Transverse colon (tissue), 4 donors: ENCODE results near the gene NXPE3.

ENCODE experiments used
- CTCF ChIP-seq, 5 experiments: fragments of 200-600 bp in 3 of 5; fragments of 450-650 bp in 2 of 5; sonication (generic) in 3 of 5; IDR thresholded peaks; 1 replicate in 2 of 5; 2 replicates in 3 of 5; pipeline ENCODE4 v1.5.1; 2016 to 2017; ENCODE audit warnings: antibody characterized with exemption in 5 of 5, inconsistent platforms in 3 of 5, mild to moderate bottlenecking in 2 of 5, moderate library complexity in 1 of 5
- POLR2AphosphoS5 ChIP-seq, 3 donors: sonication (generic); formaldehyde crosslinking; IDR thresholded peaks; one replicate each; pipeline ENCODE4 v1.6.1; 2016; ENCODE audit warnings: antibody characterized with exemption in 3 of 3

- no peak for TF ChIP-seq POLR2AphosphoS5 (IDR thresholded peaks at IDR 0.05)
- no peak for TF ChIP-seq CTCF (IDR thresholded peaks at IDR 0.05)
Observed at GRCh38 chr3:101870138-101870537, 91.1 kb downstream of the NXPE3 start.
